Measurements from ENCODE around the gene RTN4. TPM values are rescaled to one million over a fixed set of nuclear protein-coding genes. Genes with fewer than 3 reads are reported as not detected.

Gene RTN4
- total RNA-seq, 2 donors from 2014 or later, result 112 to 215 TPM

DNA sequence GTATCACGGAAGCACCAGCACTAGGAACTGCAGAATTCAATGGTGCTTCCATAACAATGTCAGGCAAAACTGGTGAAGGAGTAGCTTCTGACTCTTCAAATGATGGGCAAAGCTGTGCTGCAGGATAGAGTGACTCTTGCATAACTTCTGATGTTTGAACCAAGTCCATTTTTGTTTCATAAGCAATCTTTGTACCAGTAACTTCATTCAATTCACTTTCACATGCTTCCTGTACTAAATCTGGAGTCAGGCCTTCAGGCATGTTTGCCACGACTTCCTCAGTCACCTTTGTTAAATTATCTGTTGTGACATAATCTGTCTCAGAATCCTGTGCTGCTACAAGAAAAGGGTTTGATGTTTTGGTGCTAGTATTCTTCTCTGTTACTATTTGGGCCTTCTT lies 24.0 kb downstream of the RTN4 start:
- intact Hi-C loops (cut with DNase I), result loop anchor here (10.0 kb wide), 1 partner anchor 139 kb away; no protein-coding TSS in a partner anchor
- Histone ChIP-seq H3K27me3 (no peaks in the 10 kb centered on the region), H3K4me3 (no peak overlapping the region), H3K4me1 (peaks cover 21% of the 10 kb centered on the region), H3K9me3 (no peaks in the 10 kb centered on the region), H3K36me3 (replicated peaks in 1 of 2; ENCODE audit: insufficient read depth in 1 of 2, low read depth in 2 of 2) (no peaks in the 10 kb centered on the region), H3K27ac (no peak overlapping the region)
- no peak for DNase-seq
- WGBS, 2 donors, result 59 to 67% methylated on average over 2 of the region's 2 CpGs
- ATAC-seq, result peak; percentile 15
- TF ChIP-seq POLR2A (IDR thresholded peaks at IDR 0.05), result no peak
- TF ChIP-seq, protein P1, sequence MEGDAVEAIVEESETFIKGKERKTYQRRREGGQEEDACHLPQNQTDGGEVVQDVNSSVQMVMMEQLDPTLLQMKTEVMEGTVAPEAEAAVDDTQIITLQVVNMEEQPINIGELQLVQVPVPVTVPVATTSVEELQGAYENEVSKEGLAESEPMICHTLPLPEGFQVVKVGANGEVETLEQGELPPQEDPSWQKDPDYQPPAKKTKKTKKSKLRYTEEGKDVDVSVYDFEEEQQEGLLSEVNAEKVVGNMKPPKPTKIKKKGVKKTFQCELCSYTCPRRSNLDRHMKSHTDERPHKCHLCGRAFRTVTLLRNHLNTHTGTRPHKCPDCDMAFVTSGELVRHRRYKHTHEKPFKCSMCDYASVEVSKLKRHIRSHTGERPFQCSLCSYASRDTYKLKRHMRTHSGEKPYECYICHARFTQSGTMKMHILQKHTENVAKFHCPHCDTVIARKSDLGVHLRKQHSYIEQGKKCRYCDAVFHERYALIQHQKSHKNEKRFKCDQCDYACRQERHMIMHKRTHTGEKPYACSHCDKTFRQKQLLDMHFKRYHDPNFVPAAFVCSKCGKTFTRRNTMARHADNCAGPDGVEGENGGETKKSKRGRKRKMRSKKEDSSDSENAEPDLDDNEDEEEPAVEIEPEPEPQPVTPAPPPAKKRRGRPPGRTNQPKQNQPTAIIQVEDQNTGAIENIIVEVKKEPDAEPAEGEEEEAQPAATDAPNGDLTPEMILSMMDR (IDR thresholded peaks at IDR 0.05), result no peak

DNA sequence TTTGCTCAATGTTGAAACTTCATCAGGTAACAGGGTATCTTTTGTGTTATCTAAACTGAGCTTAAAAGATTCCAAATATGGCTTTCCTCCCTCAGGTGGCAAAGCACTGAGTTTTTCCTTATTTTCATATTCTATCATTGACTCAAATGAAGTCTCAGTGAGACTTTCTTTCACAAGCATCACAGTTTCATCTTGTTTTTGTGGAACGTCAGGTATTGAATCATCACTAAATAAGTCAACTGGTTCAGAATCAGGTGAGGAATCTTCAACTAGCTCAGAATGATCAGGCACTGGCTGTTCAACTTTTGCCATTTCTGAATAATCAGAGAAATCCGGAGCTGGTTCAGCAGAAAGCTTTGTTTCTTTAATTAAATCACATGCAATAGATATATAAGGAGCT lies 24.6 kb downstream of the RTN4 start:
- no peaks in the 10 kb centered on the region for H3K27me3 ChIP-seq

DNA sequence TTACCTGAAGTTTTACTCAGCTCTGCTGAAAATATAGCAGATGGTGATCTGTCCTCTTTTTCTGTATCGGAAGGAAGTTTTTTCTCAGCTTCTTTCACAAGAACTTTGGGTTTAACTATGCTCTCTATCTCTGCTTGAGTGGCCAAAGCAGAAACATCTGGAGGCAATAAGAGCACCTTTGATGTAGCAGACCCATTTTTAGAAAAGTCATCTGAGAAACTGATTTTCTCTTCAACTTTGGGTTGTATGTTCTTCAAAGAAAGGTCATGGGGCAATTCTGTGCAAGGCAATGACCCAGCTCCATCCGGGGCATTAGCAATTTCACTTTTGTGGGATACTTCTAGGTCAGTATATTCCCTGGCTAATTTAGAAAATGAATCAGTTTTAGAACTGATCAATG lies 25.2 kb downstream of the RTN4 start:
- H3K27me3 ChIP-seq, result no peaks in the 10 kb centered on the region
- no peak overlapping the region for H3K27ac ChIP-seq
- no peaks in the 10 kb centered on the region for H3K36me3 ChIP-seq (replicated peaks in 1 of 2; ENCODE audit: insufficient read depth in 1 of 2, low read depth in 2 of 2)
- no peak for ATAC-seq
- 73 to 82% methylated on average over 2 of the region's 2 CpGs for WGBS, 2 donors
- intact Hi-C loops (cut with DNase I), result loop anchor here (10.0 kb wide), 1 partner anchor 140 kb away; no protein-coding TSS in a partner anchor
- no peak for DNase-seq
- no peak overlapping the region for H3K4me3 ChIP-seq
- H3K4me1 ChIP-seq, result peaks cover 21% of the 10 kb centered on the region
- TF ChIP-seq, protein P1 (IDR thresholded peaks at IDR 0.05), result no peak
- TF ChIP-seq POLR2A (IDR thresholded peaks at IDR 0.05), result no peak
- no peaks in the 10 kb centered on the region for H3K9me3 ChIP-seq

More for the DNA sequence above, 24.6 kb downstream of the RTN4 start:
- no peak for TF ChIP-seq POLR2A (IDR thresholded peaks at IDR 0.05)
- TF ChIP-seq, protein P1 (IDR thresholded peaks at IDR 0.05), result no peak
- intact Hi-C loops (cut with DNase I), result loop anchor here (10.0 kb wide), 1 partner anchor 139 kb away; no protein-coding TSS in a partner anchor
- peaks cover 21% of the 10 kb centered on the region for H3K4me1 ChIP-seq
- H3K9me3 ChIP-seq, result no peaks in the 10 kb centered on the region
- no peak overlapping the region for H3K27ac ChIP-seq
- WGBS, 2 donors, result 86% methylated on average over 2 of the region's 2 CpGs
- no peak for DNase-seq
- H3K4me3 ChIP-seq, result no peak overlapping the region
- no peak for ATAC-seq
- no peaks in the 10 kb centered on the region for H3K36me3 ChIP-seq (replicated peaks in 1 of 2; ENCODE audit: insufficient read depth in 1 of 2, low read depth in 2 of 2)

DNA sequence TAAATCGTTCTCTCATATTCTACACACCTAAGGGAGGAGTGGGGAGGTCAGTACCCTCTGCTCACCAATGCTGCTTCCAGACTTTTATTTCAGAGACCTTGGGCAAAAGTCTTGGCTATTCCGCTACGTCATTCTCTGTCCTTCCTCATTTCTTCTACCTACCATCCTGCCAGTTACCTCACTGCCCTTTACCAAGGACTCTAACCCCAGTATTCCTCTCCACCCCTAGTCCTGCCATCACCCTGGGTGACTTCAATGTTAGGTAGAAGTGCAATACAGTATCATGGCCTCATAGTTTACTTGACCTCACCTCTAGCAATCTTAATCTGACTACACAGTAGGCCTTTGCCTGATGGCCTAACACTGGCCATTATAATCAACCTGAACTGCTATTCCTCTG lies 27.8 kb downstream of the RTN4 start:
- H3K9me3 ChIP-seq, result no peaks in the 10 kb centered on the region
- ATAC-seq (no peak), DNase-seq (no peak)
- no peak overlapping the region for H3K27ac ChIP-seq
- 80 to 81% methylated on average over 3 of the region's 3 CpGs for WGBS, 2 donors
- no peaks in the 10 kb centered on the region for H3K36me3 ChIP-seq (replicated peaks in 1 of 2; ENCODE audit: insufficient read depth in 1 of 2, low read depth in 2 of 2)
- TF ChIP-seq, protein P1 (IDR thresholded peaks at IDR 0.05), result no peak
- TF ChIP-seq POLR2A (IDR thresholded peaks at IDR 0.05), result no peak
- H3K27me3 ChIP-seq, result no peaks in the 10 kb centered on the region
- intact Hi-C loops (cut with DNase I), result loop anchor here (10.0 kb wide), 1 partner anchor 142 kb away; no protein-coding TSS in a partner anchor
- peaks cover 13% of the 10 kb centered on the region for H3K4me1 ChIP-seq
- H3K4me3 ChIP-seq, result no peak overlapping the region

Data from body of pancreas (tissue), 4 donors.